Upper lobe of left lung (tissue), 4 donors: Measurements from ENCODE around the gene AJAP1.

Experiments
- CTCF ChIP-seq, 6 experiments: fragments of 450-650 bp in 4 of 6; fragments of 200-600 bp in 2 of 6; sonication (generic) in 2 of 6; IDR thresholded peaks; one replicate each; pipeline ENCODE4 v1.5.1; 2016 to 2019; ENCODE audit warnings: antibody characterized with exemption in 6 of 6
- POLR2A ChIP-seq, 4 donors: fragments of 450-650 bp; IDR thresholded peaks; one replicate each; pipeline ENCODE4 v1.5.1; 2016 to 2017; ENCODE audit warnings: antibody characterized with exemption in 4 of 4, mild to moderate bottlenecking in 2 of 4
- POLR2AphosphoS5 ChIP-seq, 2 donors: sonication (generic); formaldehyde crosslinking; IDR thresholded peaks; one replicate each; pipeline ENCODE4 v1.5.1; 2017; ENCODE audit warnings: antibody characterized with exemption in 2 of 2

GRCh38 chr1:4830707-4831106 is 176.3 kb downstream of the AJAP1 start:
- TF ChIP-seq CTCF (IDR thresholded peaks at IDR 0.05) = no peak
- no peak for TF ChIP-seq POLR2A (IDR thresholded peaks at IDR 0.05)
- no peak for TF ChIP-seq POLR2AphosphoS5 (IDR thresholded peaks at IDR 0.05)
